HepG2 (cell line): Measurements from ENCODE around the gene SFT2D1. TPM values are rescaled to one million over a fixed set of nuclear protein-coding genes. Genes with fewer than 3 reads are reported as not detected.

ENCODE experiments used
- ATAC-seq: fragments of 200-7000 bp; cut with Tn5 transposase; 3 replicates; pipeline ENCODE4 v1.9.1; 2020; ENCODE audit warnings: mild to moderate bottlenecking, moderate library complexity
- BruUV-seq: library from RNA; stranded (reverse); fragments of 400-500 nt; replicated peaks from 2 replicates; lab custom pipeline; 2021; lab: Mats Ljungman, UMichigan
- CTCF ChIA-PET: fragments of 300-600 bp; formaldehyde crosslinking; extraction: SDS; loops from one replicate; lab custom pipeline; 2021; ENCODE audit warnings: low total read pairs, inconsistent platforms, low intra/inter-chr PET ratio; lab: Yijun Ruan, JAX
- POLR2A ChIA-PET: fragments of 350-600 bp; sonication (Branson Sonifier 250); formaldehyde crosslinking; loops from one replicate; lab custom pipeline; 2020; ENCODE audit warnings: antibody characterized with exemption, inconsistent platforms; lab: Yijun Ruan, JAX
- DNase-seq: peaks from one replicate; pipeline ENCODE4 v3.0.0-alpha.2; 2015; ENCODE audit warnings: low spot score
- FAIRE-seq: peaks from 3 replicates; lab custom pipeline; 2011; peaks lifted over from hg19 to GRCh38; lab: Jason Lieb, UNC
- H2AFZ ChIP-seq: one replicate; pipeline ENCODE4 v1.6.1; 2011; ENCODE audit warnings: low read length, inconsistent platforms
- H3K27ac ChIP-seq: fragments of 300-600 bp; 3 replicates; pipeline ENCODE4 v1.8.0; 2011; ENCODE audit warnings: mixed run types, mild to moderate bottlenecking, mixed read lengths, low read length, inconsistent platforms; ENCODE audit not compliant: insufficient read depth; ENCODE audit errors: extremely low read length
- H3K27me3 ChIP-seq, 2 experiments: fragments of 200-600 bp in 1 of 2; 2 replicates in 1 of 2; 3 replicates in 1 of 2; pipeline versions ENCODE4 v1.6.0 to v1.8.0; 2011; ENCODE audit warnings: low read length in 2 of 2, mild to moderate bottlenecking in 2 of 2, moderate library complexity in 2 of 2, inconsistent platforms in 1 of 2; ENCODE audit not compliant: insufficient read depth in 2 of 2, control insufficient read depth in 1 of 2
- H3K36me3 ChIP-seq, 2 experiments: fragments of 200-600 bp in 1 of 2; replicated peaks in 1 of 2; 2 replicates in 1 of 2; 3 replicates in 1 of 2; pipeline versions ENCODE4 v1.5.1 to v1.8.0; 2011; ENCODE audit warnings: low read length in 2 of 2, inconsistent platforms in 1 of 2; ENCODE audit not compliant: insufficient read depth in 2 of 2, control insufficient read depth in 1 of 2
- H3K4me1 ChIP-seq: 2 replicates; pipeline ENCODE4 v1.5.1; 2012; ENCODE audit warnings: low read length, inconsistent platforms; ENCODE audit not compliant: insufficient read depth
- H3K4me2 ChIP-seq: 2 replicates; pipeline ENCODE4 v1.6.0; 2011; ENCODE audit warnings: low read depth, low read length, inconsistent platforms
- H3K4me3 ChIP-seq, 3 experiments: fragments of 200-600 bp in 1 of 3; sonication (generic), shearing (Covaris generic) in 1 of 3; replicated peaks in 1 of 3; 2 replicates each; pipeline ENCODE4 v1.5.1; 2011 to 2016; ENCODE audit warnings: low read length in 3 of 3, inconsistent platforms in 2 of 3, low read depth in 2 of 3, mild to moderate bottlenecking in 2 of 3, control low read depth in 1 of 3, mixed read lengths in 1 of 3; ENCODE audit not compliant: insufficient read depth in 1 of 3
- H3K79me2 ChIP-seq: one replicate; pipeline ENCODE4 v1.6.1; 2011; ENCODE audit warnings: low read length, inconsistent platforms; ENCODE audit not compliant: insufficient read depth
- H3K9ac ChIP-seq: 2 replicates; pipeline ENCODE4 v1.6.0; 2011; ENCODE audit warnings: mild to moderate bottlenecking, low read depth, low read length, inconsistent platforms; ENCODE audit not compliant: insufficient read depth
- H3K9me3 ChIP-seq: 2 replicates; pipeline ENCODE4 v1.5.1; 2012; ENCODE audit warnings: mild to moderate bottlenecking, low read length
- H4K20me1 ChIP-seq: 2 replicates; pipeline ENCODE4 v1.6.0; 2011; ENCODE audit warnings: inconsistent platforms, mild to moderate bottlenecking, low read length, moderate library complexity; ENCODE audit not compliant: insufficient read depth
- ATF7 ChIP-seq, 2 experiments: fragments of 450-650 bp in 1 of 2; sonication (generic) in 1 of 2; formaldehyde crosslinking in 1 of 2; IDR thresholded peaks; 2 replicates each; pipeline versions ENCODE4 v1.4.0 to v1.6.1; 2016 to 2020; ENCODE audit warnings: antibody characterized with exemption in 1 of 2, mild to moderate bottlenecking in 1 of 2, missing genetic modification reagents in 1 of 2
- BCL6 ChIP-seq: IDR thresholded peaks from 2 replicates; pipeline ENCODE4 v1.6.1; 2016; ENCODE audit warnings: missing genetic modification reagents, missing compliant biosample characterization
- CREB1 ChIP-seq, 2 experiments: fragments of 450-650 bp in 1 of 2; IDR thresholded peaks; 2 replicates each; pipeline ENCODE4 v1.6.1; 2016 to 2017; ENCODE audit warnings: control low read depth in 1 of 2, mild to moderate bottlenecking in 1 of 2, missing compliant biosample characterization in 1 of 2, missing genetic modification characterization in 1 of 2
- FLYWCH1 ChIP-seq: sonication (generic); formaldehyde crosslinking; IDR thresholded peaks from 2 replicates; pipeline ENCODE4 v1.8.1; 2023; ENCODE audit warnings: mild to moderate bottlenecking, missing genetic modification reagents
- MAFG ChIP-seq: sonication (generic); formaldehyde crosslinking; IDR thresholded peaks from 2 replicates; pipeline ENCODE4 v1.5.1; 2020; ENCODE audit warnings: mild to moderate bottlenecking, missing genetic modification reagents
- NONO ChIP-seq, 2 experiments: fragments of 450-650 bp in 1 of 2; sonication (generic) in 1 of 2; formaldehyde crosslinking in 1 of 2; IDR thresholded peaks in 1 of 2; conservative IDR thresholded peaks in 1 of 2; 2 replicates each; pipeline versions ENCODE4 v1.6.1 to v1.8.0; 2017 to 2022; ENCODE audit warnings: mild to moderate bottlenecking in 1 of 2, missing genetic modification reagents in 1 of 2, moderate library complexity in 1 of 2
- PHB2 ChIP-seq: fragments of 450-650 bp; IDR thresholded peaks from 2 replicates; pipeline ENCODE4 v1.6.1; 2018; ENCODE audit not compliant: partially characterized antibody
- REL ChIP-seq: sonication (generic); formaldehyde crosslinking; conservative IDR thresholded peaks from 2 replicates; pipeline ENCODE4 v1.8.0; 2022; ENCODE audit warnings: mild to moderate bottlenecking, missing genetic modification reagents, moderate library complexity
- SP1 ChIP-seq, 2 experiments: fragments of 450-650 bp in 1 of 2; sonication (generic) in 1 of 2; formaldehyde crosslinking in 1 of 2; IDR thresholded peaks; 2 replicates each; pipeline versions ENCODE4 v1.4.0 to v1.6.1; 2016 to 2020; ENCODE audit warnings: missing genetic modification reagents in 1 of 2
- ZNF180 ChIP-seq: sonication (generic); formaldehyde crosslinking; IDR thresholded peaks from 2 replicates; pipeline ENCODE4 v1.4.0; 2020; ENCODE audit warnings: low read depth, missing genetic modification reagents, borderline replicate concordance
- ZNF354B ChIP-seq: sonication (generic); formaldehyde crosslinking; IDR thresholded peaks from 2 replicates; pipeline ENCODE4 v1.8.0; 2022; ENCODE audit warnings: mild to moderate bottlenecking, missing genetic modification reagents
- ZNF652 ChIP-seq: IDR thresholded peaks from 2 replicates; pipeline ENCODE4 v1.6.1; 2016; ENCODE audit warnings: low read depth, borderline replicate concordance
- ZNF790 ChIP-seq: sonication (generic); formaldehyde crosslinking; IDR thresholded peaks from 2 replicates; pipeline ENCODE4 v1.8.0; 2022; ENCODE audit warnings: missing genetic modification reagents, mild to moderate bottlenecking, borderline replicate concordance
- WGBS: methylation state at CpG from one replicate; pipeline ENCODE4 v1.1.6; 2017; ENCODE audit warnings: low lambda C conversion rate; 5-methylcytosine and 5-hydroxymethylcytosine counted together
- in situ Hi-C: cut with HindIII; loops from 2 replicates; pipeline ENCODE4 v1.10.0; 2017; ENCODE audit warnings: low pct_unique_long_range_greater_than_20kb; ENCODE audit not compliant: extremely low pct_ligation_motif_present
- intact Hi-C: fragments of 100-400 bp; cut with micrococcal nuclease; formaldehyde crosslinking; loops from one replicate; pipeline ENCODE4 v1.10.0; 2022; ENCODE audit not compliant: unreplicated experiment
- polyA plus RNA-seq, 8 experiments: library from polyadenylated mRNA; depleted of rRNA in 3 of 8; stranded (reverse) in 7 of 8; unstranded in 1 of 8; fragments of >200 nt; fragmentation: Illumina TruSeq in 4 of 8; extraction: Trizol in 4 of 8; gene quantifications; 2 replicates each; pipeline versions ENCODE4 v1.2.1 to v1.2.3, GENCODE V29; 2011 to 2016; ENCODE audit warnings: low read depth in 4 of 8, missing spikeins in 1 of 8, mixed read lengths in 1 of 8; ENCODE audit not compliant: insufficient read depth in 1 of 8
- total RNA-seq, 5 experiments: library from RNA; depleted of rRNA; stranded (reverse); fragments of >200 nt; fragmentation: Illumina TruSeq; extraction: Trizol; gene quantifications; 2 replicates each; pipeline ENCODE4 v1.2.3, GENCODE V29; 2016; ENCODE audit warnings: low read depth in 1 of 5
- TF ChIP-seq, protein P1 (sequence below): sonication (generic); formaldehyde crosslinking; IDR thresholded peaks from 2 replicates; pipeline ENCODE4 v1.5.1; 2020; ENCODE audit warnings: missing genetic modification reagents, mild to moderate bottlenecking, borderline replicate concordance
- TF ChIP-seq, protein P2 (sequence below): sonication (generic); formaldehyde crosslinking; IDR thresholded peaks from 2 replicates; pipeline ENCODE4 v1.5.0; 2020; ENCODE audit warnings: missing genetic modification reagents
- TF ChIP-seq, protein P3 (sequence below): IDR thresholded peaks from 2 replicates; pipeline ENCODE4 v1.6.1; 2016; ENCODE audit warnings: low read depth, borderline replicate concordance
- TF ChIP-seq, protein P4 (sequence below): sonication (generic); formaldehyde crosslinking; IDR thresholded peaks from 2 replicates; pipeline ENCODE4 v1.4.0; 2020; ENCODE audit warnings: missing genetic modification reagents, borderline replicate concordance

The SFT2D1 gene
- total and polyA plus RNA-seq, 2 of the 13 experiments (the other 11 are each of a cell fraction or from before 2014, with no cell fraction given) = 115 to 147 TPM

DNA sequence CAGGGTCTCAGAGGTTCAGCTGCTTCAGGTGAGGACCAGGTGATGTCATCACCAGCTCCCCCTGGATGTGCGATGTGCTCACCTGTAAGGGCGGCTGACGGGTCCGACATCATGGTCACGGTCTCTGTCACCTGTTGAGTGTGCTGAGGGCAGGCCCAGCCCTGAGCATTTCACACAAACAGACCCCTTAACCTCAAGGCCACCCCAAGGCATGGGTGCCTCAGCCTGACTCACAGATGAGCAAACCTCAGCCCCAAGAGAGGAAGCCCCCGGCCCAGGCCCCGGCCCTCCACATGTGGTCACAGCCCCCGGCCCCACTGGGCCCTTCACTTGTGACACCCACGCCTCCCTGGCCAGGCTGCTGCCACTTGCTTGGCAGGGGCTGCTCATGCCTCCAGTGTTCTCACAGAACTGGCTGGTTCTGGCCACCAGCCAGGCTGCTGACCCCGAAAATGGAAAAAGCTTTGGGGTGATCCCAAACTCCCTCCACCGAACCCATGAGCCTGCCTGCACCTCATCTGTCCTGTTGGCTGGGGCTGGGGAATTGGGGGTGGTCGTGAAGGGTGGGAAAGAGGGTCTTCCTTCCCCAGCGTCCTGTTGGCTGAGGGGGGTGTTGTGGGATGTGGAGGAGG is 67.5 kb downstream of the SFT2D1 start:
- Histone ChIP-seq H3K36me3 (no peaks in the 10 kb centered on the region), H3K4me1 (peaks cover 7% of the 10 kb centered on the region; the same call in 1 of the 2 replicates), H3K9ac (no peak overlapping the region), H4K20me1 (no peaks in the 10 kb centered on the region), H3K27ac (no peak overlapping the region), H3K4me3 (no peak overlapping the region), H3K27me3 (peaks cover 9 to 26% of the 10 kb centered on the region in 2 experiments), H3K79me2 (no peaks in the 10 kb centered on the region), H2AFZ (no peak overlapping the region), H3K4me2 (no peak overlapping the region), H3K9me3 (no peaks in the 10 kb centered on the region)
- WGBS = 14% methylated on average over 13 of the region's 13 CpGs
- in situ Hi-C loops = loop anchor here (5.0 kb wide), 1 partner anchor 127 kb away; no protein-coding TSS in a partner anchor
- ChIA-PET POLR2A (no interaction called here), CTCF (interaction anchor here (1.0 to 3.6 kb wide), 4 partner anchors 107 to 189 kb away, joined by 3 to 52 read pairs (median 11); partner anchors contain the start of gene MPC1)
- no TSS peak for BruUV-seq
- no peak for DNase-seq
- TF ChIP-seq, protein P1, sequence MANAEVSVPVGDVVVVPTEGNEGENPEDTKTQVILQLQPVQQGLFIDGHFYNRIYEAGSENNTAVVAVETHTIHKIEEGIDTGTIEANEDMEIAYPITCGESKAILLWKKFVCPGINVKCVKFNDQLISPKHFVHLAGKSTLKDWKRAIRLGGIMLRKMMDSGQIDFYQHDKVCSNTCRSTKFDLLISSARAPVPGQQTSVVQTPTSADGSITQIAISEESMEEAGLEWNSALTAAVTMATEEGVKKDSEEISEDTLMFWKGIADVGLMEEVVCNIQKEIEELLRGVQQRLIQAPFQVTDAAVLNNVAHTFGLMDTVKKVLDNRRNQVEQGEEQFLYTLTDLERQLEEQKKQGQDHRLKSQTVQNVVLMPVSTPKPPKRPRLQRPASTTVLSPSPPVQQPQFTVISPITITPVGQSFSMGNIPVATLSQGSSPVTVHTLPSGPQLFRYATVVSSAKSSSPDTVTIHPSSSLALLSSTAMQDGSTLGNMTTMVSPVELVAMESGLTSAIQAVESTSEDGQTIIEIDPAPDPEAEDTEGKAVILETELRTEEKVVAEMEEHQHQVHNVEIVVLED = no peak
- TF ChIP-seq, protein P2, sequence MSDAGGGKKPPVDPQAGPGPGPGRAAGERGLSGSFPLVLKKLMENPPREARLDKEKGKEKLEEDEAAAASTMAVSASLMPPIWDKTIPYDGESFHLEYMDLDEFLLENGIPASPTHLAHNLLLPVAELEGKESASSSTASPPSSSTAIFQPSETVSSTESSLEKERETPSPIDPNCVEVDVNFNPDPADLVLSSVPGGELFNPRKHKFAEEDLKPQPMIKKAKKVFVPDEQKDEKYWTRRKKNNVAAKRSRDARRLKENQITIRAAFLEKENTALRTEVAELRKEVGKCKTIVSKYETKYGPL (CRISPR knock-in tag) = no peak
- no peak for TF ChIP-seq SP1 (IDR thresholded peaks at IDR 0.05)
- no peak for TF ChIP-seq SP1 (CRISPR knock-in tag; IDR thresholded peaks at IDR 0.05)
- TF ChIP-seq MAFG (CRISPR knock-in tag) = no peak
- TF ChIP-seq PHB2 = no peak
- no peak for TF ChIP-seq ZNF652 (CRISPR knock-in tag)
- no peak for TF ChIP-seq FLYWCH1
- no peak for TF ChIP-seq ZNF180 (CRISPR knock-in tag)
- TF ChIP-seq ZNF790 (CRISPR knock-in tag) = no peak
- TF ChIP-seq CREB1 (IDR thresholded peaks at IDR 0.05) = peak; percentile 55
- TF ChIP-seq CREB1 (CRISPR knock-in tag; IDR thresholded peaks at IDR 0.05) = no peak
- TF ChIP-seq ZNF354B (CRISPR knock-in tag) = no peak
- TF ChIP-seq, protein P3, sequence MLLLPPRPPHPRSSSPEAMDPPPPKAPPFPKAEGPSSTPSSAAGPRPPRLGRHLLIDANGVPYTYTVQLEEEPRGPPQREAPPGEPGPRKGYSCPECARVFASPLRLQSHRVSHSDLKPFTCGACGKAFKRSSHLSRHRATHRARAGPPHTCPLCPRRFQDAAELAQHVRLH = no peak
- no peak for TF ChIP-seq REL (CRISPR knock-in tag)
- peak; percentile 57 for TF ChIP-seq ATF7 (IDR thresholded peaks at IDR 0.05)
- TF ChIP-seq ATF7 (CRISPR knock-in tag; IDR thresholded peaks at IDR 0.05) = no peak
- TF ChIP-seq NONO (IDR thresholded peaks at IDR 0.05) = no peak
- TF ChIP-seq NONO (CRISPR knock-in tag; conservative IDR thresholded peaks at IDR 0.05) = no peak
- TF ChIP-seq, protein P4, sequence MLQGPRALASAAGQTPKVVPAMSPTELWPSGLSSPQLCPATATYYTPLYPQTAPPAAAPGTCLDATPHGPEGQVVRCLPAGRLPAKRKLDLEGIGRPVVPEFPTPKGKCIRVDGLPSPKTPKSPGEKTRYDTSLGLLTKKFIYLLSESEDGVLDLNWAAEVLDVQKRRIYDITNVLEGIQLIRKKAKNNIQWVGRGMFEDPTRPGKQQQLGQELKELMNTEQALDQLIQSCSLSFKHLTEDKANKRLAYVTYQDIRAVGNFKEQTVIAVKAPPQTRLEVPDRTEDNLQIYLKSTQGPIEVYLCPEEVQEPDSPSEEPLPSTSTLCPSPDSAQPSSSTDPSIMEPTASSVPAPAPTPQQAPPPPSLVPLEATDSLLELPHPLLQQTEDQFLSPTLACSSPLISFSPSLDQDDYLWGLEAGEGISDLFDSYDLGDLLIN (CRISPR knock-in tag) = no peak
- no peak for TF ChIP-seq BCL6 (CRISPR knock-in tag)
- intact Hi-C loops = loop anchor here (1.0 to 10.0 kb wide), 6 partner anchors 38 to 317 kb away; partner anchors contain the start of gene MPC1
- no peak; the same call in 2 of the 3 replicates for ATAC-seq
- no peak for FAIRE-seq
